Spleen (tissue), 7 donors: ENCODE measurements around the gene PABPC1L.

Source experiments
- POLR2A ChIP-seq, 3 donors: fragments of 450-650 bp; IDR thresholded peaks; one replicate each; pipeline ENCODE4 v1.5.1; 2017; ENCODE audit warnings: antibody characterized with exemption in 3 of 3, mild to moderate bottlenecking in 1 of 3
- TF ChIP-seq, protein P1 (sequence below), 11 experiments: fragments of 200-600 bp in 7 of 11; fragments of 450-650 bp in 4 of 11; sonication (generic) in 4 of 11; IDR thresholded peaks in 8 of 11; conservative IDR thresholded peaks in 3 of 11; 1 replicate in 7 of 11; 2 replicates in 4 of 11; pipeline versions ENCODE4 v1.4.0 to v1.8.0; 2016 to 2021; ENCODE audit warnings: antibody characterized with exemption in 11 of 11, inconsistent platforms in 4 of 11, mild to moderate bottlenecking in 1 of 11
- donor health status: DM: no; HTN: no; CAD: no; lungs with moderate emphysema.
- donor health status: DM: no; HTN: no; CAD: no.
- donor health status: DM: no; HTN: no; CAD: no.

DNA sequence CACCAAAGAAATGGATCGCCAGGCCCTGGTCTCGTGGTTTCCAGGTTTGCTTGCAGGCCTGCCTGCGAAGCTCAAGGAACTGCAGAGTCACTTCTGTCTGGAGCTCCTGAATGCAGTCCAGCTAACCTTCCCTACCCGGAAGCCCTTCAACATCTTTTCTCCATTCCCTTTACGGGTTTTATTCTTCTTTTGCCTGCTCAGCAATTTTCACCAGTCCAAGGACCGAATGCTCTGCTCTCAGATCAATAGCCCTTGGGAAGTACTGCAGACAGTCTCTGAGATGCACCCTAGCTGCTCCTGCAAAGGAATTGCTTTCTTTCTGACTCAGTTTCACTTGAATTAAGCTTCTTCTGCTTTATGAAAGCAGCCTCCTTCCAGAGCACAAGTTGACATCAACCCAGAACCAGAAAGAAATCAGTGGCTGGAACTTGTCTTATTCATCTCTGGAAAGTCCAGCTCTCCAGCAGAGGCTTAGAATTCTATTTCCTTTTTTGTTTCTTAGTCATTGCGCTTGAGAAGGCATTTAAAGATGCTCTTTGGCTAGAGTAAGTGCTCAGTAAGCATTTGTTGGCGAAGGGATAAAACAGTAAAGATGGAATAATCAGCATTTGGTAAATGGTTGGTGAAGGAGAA is 43.0 kb upstream of the PABPC1L start:
- TF ChIP-seq, protein P1, sequence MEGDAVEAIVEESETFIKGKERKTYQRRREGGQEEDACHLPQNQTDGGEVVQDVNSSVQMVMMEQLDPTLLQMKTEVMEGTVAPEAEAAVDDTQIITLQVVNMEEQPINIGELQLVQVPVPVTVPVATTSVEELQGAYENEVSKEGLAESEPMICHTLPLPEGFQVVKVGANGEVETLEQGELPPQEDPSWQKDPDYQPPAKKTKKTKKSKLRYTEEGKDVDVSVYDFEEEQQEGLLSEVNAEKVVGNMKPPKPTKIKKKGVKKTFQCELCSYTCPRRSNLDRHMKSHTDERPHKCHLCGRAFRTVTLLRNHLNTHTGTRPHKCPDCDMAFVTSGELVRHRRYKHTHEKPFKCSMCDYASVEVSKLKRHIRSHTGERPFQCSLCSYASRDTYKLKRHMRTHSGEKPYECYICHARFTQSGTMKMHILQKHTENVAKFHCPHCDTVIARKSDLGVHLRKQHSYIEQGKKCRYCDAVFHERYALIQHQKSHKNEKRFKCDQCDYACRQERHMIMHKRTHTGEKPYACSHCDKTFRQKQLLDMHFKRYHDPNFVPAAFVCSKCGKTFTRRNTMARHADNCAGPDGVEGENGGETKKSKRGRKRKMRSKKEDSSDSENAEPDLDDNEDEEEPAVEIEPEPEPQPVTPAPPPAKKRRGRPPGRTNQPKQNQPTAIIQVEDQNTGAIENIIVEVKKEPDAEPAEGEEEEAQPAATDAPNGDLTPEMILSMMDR (IDR thresholded peaks at IDR 0.05 in 8 of 11, conservative IDR thresholded peaks at IDR 0.05 in 3 of 11) = no peak
- no peak for TF ChIP-seq POLR2A (IDR thresholded peaks at IDR 0.05)
